Stimulated activated CD4-positive, alpha-beta T cell treated with anti-CD3 and anti-CD28 coated beads, TNF-alpha, amount 100 ng/mL, for 4 hours (primary cell): ENCODE measurements around the gene CERK.

Experiments
- DNase-seq, 3 experiments: peaks; one replicate each; pipeline ENCODE4 v3.0.0-alpha.2; 2020; ENCODE audit warnings: low read depth in 3 of 3

The CERK gene

DNA sequence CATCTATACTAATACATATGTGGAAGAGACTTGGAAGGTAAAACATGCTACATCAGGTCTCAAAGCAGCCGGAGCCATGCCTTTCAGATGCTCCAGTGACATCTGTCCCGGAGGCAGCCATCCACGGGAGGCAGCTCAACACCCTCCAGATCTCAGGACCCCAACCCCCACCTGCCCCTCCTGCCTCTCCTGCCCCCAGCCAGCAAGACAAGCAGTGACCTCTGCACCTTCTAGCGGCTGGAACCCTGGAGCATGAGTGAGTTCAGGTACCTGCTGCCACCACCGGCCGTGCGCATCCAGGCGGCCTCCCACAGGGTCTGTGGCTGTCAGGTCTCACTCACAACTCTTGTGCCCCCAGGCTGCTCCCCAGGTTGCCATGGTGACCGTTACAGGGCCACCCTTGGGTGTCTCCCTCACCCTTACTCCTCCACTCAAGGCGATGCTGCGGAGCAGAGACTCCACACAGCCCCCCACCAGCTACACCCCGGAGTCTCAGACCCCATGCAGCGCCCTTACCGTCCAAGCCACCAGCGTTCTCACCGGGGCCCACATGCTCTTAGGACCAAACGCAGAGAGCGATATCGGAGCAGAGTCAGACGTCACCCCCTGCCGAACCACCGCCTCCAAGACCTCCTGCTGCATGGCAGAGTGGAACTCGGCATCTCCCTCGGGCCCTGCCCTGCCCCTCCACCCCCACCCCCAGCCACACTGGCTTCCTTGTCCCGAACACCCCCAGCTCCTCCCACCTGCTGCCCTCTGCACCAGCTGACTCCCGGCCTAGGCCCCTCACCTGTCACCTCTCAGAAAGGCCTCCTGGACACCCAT is 34.7 kb downstream of the CERK start:
- DNase-seq, result no peak

DNA sequence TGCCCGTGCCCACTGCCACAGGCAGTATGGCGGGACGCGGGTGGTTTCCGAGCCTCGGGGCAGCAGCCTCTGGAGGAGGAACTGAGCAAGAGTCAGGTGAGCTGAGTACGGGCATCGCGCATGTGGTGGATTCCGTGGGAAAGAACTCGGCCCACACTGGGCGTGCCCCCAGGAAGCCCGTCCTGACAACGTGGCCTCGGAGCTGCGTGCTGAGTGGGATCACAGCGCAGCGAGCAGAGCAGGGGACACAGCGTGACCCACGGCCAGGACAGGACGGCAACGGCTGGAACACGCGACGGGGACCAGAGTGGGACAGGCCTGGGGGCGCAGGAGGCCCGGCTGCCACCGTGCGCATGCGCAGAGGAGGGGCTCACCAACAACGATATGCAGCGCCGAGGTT is 36.8 kb downstream of the CERK start:
- DNase-seq, result no peak

DNA sequence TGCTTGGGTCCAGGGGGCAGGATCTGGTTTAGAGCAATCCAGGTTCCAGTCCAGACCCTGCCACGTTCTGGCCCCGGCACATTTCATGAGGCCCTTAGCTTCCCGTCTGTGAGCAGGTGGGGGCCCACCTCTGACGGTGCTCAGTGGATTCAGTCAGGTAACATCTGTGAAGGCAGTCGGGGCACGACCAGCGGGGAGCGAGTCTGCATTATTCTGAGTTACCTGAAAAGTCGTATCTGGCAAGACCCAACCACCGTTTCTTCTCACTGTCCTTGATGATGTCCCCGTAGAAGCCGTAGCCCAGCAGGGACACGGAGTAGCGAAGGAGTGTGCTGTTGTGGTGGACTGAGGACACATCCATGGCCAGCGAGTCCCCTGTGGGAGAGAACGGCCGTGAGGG is 39.0 kb downstream of the CERK start:
- DNase-seq, result no peak

DNA sequence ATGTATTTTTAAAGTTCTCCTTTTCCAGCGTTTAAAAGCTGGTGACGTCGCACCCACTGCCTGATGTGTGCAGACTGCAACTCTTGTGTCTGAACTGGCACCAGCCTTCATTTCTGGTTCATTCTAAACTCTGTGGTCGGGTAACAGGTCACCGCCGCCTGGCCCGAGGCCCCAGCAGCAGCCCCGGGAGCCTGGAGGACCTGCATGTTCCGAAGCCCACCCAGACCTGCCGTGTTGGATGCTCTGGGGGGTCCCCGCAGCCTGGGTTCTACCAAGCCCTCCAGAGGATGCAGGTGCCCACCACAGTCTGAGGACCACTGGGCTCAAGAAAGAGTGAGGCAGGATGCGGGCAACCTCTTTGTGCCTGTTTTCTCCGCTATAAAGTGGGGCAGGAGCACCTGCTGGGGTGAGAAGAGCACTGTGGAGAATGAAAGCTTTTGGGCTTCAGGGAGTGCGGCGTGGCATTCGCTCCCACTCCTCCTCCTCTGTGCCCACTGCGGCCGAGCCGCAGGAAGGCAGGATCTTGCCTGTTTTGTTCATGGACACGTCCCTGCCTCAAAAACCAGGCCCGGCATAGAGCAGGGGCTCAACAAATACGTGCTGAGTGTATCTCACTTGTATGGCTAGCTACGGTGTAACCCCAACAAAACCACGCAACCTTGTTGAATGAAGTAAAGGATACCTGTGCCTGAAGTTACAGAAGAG is 40.1 kb downstream of the CERK start:
- no peak for DNase-seq

DNA sequence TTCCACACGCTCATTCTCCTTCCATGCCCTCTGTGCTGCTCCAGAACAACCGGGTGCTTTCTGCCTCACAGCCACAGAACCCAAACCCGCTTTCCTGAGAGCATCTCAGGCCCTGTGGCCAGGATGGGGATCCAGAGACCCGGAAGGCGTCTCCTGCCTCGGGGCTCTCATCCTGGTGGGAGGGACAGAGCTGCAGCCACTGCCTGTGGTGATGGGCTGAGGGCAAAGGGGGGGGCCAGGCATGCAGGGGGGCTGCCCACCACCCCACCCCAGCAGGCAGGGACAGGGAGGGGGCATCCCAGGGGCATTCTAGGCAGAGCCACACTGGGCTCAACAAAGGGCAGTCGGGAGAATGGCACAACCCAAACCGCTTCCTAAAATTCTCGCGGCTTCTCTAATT is 41.4 kb downstream of the CERK start:
- no peak for DNase-seq

DNA sequence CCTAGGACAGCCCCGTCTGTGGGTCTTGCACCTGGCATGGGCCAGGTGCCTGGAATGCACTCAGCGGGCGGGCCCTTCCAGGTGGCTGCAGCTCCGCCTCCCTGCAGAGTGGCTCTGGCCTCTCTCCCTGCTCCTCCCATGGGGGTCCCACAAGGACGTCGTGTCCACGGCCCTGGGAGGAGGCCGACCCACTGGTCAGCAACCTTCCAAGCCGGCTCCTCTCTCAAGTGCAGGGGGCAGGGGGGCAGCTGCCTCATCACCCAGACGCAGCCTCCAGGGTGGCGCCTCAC is 41.9 kb downstream of the CERK start:
- DNase-seq, result no peak

DNA sequence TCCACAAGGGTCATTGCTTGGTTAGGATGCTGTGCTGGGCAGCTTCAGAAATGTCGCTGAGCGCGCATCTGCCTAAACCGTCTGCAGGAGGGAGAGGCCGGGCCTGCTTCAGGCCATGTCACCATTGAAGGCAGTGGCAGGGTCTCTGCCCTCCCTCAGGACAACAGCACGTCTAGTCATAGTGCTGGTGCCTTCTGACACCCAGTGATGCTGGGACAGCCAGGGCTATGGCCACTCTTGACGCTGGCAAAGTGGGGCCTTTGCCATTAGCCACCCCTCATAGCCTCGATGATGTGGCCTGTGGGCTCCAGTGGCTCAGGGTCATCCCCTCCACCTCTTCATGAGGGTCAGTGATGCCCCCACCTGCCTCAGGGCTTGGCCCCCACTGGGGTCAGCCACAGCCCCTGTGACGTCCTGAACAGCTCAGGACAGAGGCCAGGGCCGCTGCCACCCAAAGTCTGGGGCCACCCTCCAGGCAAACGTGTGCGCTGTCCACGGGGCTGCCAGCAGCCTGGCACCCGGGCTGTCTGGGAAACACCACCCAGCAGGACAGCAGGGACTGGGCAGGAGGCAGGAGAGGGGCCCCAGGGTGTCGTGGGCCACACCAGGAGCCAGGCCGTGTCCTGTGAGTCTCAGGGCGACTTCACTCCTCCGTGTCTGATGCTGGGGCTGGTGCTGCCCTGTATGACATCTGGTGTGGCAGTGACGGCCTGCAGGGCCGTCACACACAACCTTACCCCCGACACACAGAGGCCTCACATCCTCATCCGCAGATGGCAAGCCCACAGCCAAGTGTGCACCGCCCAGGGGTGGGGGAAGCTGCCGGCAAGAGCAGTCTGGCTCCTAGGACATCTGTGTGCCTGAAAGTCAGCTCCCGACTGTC is 42.5 kb downstream of the CERK start:
- no peak for DNase-seq

DNA sequence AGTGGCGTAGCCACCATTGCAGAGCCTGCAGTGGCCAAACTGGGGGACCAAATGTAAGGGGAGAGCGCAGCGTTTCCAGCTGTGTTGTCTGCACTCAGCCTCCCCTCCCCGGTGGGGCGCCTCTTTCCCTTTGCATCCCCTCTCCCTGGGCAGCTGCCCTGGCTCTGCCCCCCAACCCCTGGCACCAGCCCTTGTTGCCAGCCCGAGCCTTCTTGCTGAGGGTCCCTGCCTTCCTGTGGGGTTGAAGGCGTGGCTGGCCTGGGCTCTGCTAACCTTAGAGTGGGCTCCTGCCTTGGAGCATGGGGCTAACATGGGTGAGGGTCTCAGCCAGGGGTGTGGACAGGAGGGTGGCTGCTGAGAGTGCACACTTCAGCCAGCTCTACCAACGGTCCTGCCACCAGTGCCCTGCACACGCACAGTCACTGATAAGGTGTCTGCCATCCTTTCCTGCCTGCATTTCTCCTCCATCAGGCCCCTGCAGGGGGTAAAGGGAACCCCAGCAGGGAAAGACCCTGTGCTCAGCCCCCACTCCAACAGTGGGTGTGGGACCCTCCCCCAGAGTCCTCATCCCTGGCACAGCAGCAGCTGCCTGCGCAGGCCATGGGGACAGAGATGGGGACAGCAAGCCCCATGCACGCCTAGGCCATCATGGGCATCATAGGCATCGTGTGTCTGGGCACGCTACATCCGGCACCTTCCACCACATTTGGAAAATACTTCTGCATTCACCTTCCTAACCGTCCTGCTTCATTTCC is 43.5 kb downstream of the CERK start:
- DNase-seq, result no peak

DNA sequence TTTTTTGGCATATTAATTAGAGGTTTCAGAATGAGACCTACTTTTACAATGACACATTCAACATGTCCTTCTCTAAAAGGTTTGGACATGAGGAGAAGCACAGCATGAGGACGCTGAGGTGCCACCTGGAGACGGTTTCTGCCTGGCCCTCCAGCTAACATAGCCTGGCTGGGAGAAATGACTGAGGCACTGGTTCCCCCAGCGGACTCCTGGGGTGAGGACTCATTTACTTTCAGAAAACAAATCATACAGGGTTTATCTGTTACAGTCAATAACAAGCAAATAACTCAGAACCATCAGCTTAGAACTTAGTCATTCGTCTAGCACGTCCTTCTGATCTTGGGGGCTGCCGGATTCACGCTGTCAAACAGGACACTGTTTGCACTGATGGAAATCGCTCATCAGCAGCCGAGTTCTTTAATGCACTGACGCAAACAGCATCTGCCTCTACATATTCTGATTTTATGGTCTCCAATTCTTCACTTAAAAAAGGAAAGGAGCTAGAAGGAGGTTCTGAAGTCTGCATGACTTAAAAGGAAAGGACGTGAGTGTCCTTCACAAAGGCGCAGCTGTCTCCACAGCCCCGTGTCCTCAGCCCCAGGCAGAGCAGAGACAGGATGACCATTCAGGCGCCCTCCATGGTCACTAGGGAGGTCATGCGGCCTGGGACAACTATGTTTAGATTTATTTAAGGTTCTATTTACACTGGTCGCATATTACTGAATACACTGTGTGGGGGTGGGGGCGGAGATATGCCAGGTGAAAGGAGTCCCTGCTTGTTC is 44.2 kb downstream of the CERK start:
- no peak for DNase-seq

DNA sequence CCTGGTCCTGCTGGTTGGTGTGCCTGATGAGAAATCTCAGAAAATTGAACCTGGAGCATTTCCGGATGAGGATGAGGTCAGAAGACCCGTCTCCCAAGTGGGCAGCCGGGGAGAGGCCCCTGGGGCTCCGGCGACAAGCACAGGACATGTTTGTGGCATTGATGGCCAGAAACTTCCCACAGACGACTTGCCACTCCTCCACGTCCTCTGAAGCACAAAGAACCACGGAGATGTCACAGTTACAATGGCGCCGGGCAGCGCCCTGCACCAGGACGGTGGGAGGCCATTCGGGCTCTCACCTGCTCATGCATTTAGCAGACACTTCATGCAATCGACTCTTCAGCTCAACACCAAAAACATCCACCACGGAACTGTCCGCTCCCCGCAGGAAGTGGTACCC is 46.5 kb downstream of the CERK start:
- no peak for DNase-seq

DNA sequence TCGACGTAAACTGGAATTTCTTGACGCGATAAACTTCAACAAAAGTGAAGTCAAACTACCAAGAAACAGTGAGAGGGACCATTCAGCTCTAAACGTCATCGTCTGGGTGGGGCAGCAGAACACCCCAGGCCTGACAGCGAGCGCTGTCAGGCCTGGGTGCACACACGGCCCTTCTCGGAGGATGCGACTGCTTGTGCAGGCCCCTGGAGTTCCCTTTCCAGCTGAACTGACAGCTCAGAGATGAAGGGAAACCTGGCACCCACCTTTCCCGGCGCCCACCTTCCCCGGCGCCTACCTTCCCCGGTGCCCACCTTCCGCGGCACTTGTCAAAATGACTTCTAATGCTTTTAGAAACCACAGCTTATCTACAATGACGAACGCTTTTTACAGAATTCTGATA is 47.9 kb downstream of the CERK start:
- DNase-seq, result no peak

DNA sequence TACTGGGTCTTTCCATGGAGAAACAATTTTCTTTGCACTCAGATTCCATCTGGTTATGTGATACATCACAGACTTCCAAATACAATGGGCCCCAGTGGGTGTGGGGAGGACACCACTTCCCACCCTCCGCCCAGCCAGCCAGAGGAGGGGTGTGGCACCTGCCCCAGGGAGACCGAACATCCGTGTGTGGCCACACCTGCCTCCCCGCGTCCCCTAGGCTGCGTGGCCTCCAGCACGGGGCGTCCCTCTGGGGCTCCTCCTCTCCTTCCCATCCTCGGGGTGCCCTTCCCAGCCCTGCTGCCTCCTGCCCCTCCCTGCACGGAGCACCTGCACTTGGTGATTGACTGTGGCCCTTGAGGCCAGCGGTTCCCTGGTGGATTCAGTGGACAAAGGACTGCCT is 49.1 kb downstream of the CERK start:
- DNase-seq, result no peak

DNA sequence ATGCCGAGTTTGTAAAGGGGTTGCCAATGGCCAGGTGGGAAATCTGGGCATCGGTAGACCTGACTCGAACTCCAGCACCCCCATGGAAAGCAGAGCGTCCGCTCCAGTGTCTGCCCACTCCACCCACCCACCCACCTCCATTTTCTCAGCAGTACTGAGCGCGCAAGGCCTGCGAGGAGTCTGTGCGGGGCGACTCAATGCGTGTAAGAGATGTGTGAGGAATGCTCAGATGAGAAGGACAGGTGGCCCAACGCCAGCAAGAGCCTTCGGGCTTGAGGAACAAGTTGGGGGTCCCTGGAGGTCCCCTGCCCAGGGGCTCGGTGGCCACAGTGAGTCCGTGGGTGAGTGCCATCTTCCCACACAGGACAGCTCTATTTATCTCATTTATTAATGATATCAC is 50.6 kb downstream of the CERK start:
- no peak for DNase-seq

DNA sequence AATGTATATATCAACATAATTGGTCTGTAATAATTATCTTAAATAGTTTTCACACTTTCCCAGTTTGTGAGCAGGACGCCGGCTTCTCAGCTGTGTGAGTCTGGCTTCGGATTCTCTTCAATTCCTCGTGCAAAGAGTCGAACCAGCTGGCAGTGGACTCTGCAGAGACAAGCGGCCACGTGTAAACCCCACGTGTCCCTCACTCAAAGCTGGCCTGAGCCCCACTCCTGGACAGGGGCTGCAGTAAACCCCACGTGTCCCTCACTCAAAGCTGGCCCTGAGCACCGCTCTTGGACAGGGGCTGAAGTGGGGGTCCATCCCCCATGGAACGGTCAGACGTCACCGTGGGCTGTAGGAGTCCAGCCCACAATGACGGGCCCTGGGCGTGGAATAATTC is 51.0 kb downstream of the CERK start:
- DNase-seq, result no peak

DNA sequence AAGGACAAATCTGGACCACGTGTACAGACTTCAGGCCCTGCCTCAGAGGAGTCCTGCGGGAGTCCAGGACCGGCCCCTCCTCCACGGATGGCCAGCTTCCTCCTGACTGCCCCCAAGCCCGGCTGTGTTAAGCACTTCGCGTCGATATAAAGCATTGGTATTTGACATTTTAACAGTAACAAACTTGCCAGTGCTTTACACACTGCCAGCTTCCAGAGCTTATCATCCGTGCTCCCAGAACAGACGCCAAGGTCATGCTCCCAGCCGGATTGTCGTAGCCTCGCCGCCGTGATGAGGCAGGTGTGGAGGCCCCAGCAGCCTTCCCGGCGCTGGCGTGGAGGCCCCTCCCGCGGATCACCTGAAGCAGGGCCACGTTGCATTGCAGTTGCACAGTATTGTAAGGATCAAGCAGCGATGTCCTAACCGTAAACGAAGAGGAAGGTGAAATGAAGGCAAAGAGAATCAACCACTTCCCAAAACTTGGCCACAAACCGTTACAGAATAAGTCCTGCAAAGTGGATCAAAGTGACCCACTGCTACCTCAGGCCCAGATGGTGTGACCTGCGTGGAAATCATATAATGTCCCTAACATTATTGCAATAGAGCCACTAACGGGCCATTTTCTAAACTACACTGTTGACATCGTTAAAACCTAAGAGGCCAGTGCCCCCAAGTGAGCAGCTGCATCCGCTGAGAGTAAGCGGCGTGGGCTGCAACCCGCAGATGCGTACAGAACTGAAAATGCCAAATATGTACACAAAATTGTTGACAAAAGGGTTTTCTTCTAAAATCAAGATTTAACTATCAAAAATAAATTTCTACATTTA is 51.6 kb downstream of the CERK start:
- no peak for DNase-seq

DNA sequence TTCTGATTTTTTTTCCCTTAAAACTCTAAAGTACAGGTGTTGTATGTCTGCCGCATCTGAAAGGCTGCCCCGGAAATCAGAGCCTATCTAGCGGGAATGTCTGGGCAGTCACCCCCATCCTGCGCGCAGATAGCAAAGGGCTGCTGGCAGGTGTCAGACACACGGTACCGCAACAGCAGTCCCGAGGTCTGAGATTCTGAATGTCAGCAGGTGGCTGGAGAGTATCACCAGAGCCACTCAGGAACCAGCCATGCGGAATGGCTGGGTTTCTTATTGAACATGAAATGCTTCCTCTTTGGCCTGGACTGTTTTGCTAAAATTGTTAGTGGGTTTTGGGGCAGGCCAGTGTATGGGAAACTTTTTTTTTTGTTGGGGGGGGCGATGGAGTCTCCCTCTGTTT is 53.3 kb downstream of the CERK start:
- no peak for DNase-seq

DNA sequence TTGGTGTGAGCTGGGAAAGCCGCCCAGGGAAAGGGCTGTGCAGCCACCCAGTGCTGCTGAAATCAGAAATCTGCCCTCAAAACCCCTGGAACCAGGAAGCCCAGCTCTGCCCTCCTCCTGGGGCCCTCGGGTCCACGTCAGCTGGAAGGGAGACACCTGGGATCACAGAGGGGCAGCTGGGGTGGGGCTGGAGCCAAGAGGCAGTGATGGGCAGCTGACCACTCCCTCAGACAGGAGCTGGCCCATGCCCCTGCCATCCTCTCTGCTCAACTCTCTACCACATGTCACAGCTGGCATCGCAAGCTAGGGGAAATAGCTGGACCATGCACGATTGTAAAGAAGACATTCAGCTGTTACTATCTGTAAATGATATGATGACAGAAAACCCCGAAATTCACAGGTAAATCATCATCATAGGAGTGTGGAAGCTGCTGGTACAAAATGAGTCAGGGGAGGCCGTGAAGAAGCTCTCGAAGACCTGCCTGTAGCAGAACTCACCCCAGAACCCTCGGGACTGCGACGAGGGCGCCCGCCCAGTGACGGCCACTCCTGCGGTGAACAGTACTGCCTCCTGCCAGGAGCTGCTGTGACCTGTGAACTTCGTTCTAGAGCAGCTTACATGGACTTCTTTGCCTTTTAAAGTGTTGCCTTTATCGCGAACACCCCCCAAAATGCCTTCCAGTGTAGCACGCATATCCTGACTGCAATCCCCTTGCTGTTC is 55.9 kb downstream of the CERK start:
- DNase-seq, result no peak

DNA sequence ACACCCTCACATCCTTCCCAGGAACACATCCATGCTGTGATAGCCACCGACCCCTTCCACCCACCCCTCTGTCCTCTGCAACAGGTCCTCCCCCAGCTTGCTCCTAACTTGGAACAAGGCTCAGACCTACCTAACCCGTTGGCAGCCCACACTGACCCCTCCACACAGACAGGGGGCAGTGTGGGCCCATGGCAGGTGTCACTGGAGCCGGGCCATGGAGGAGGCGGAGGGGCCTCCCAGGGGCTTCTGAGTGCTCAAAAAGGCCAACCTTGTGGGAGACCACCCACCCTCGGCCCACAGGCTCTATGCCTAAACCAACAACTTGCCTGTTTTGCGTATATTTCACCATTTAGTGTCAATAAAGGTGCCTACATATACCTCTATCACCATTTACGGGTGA is 57.0 kb downstream of the CERK start:
- DNase-seq, result no peak

DNA sequence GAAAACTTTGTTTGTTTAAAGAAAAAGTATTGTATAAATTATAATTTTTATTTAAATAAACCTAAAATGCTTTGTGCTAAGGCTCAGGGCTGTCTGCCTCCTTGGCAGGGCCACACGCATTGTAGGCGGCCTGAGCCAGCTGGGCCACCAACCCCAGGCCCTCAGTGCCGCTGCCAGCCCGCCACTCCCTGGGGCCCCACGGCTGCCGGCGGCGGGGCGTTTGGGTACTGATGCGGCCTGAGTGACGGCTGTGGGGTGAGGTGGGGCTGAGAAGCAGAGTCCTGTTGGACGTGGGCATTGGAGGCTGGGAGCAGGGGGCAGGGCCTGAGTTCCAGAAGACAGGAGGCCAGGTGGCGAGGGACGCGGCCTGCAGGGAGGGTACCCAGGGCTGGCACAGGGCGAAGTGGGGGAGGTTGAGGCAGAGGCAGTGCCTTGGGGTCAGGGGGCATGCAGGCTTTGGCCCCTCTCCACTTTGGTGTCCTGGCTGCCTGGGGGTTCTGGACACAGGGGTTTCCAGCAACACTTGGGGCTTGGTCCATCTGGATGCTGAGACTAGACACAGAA is 58.3 kb downstream of the CERK start:
- DNase-seq, result no peak
